NB4 (cell line): ENCODE results near the gene WDR12.

Source experiments
- MYC ChIP-seq: IDR thresholded peaks from 2 replicates; pipeline ENCODE4 v1.6.1; 2011; ENCODE audit warnings: low read depth, low read length
- POLR2A ChIP-seq: IDR thresholded peaks from 2 replicates; pipeline ENCODE4 v1.6.1; 2011; ENCODE audit warnings: mild to moderate bottlenecking; ENCODE audit not compliant: insufficient read length; ENCODE audit errors: extremely low read depth
- TF ChIP-seq, protein P1 (sequence below): IDR thresholded peaks from one replicate; pipeline ENCODE4 v1.5.1; 2012; ENCODE audit warnings: low read depth, low read length

DNA sequence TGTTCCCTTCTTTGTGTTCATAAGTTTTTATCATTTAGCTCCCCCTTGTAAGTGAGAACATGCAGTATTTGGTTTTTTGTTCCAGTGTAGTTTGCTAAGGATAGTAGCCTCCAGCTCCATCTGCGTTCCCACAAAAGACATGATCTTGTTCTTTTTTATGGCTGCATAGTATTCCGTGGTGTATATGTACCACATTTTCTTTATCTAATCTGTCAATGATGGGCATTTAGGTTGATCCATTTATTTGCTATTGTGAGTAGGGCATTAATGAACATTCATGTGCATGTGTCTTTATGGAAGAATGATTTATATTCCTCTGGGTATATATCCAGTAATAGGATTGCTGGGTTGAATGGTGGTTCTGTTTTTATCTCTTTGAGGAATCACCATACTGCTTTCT, 34.0 kb upstream of the WDR12 start:
- TF ChIP-seq, protein P1, sequence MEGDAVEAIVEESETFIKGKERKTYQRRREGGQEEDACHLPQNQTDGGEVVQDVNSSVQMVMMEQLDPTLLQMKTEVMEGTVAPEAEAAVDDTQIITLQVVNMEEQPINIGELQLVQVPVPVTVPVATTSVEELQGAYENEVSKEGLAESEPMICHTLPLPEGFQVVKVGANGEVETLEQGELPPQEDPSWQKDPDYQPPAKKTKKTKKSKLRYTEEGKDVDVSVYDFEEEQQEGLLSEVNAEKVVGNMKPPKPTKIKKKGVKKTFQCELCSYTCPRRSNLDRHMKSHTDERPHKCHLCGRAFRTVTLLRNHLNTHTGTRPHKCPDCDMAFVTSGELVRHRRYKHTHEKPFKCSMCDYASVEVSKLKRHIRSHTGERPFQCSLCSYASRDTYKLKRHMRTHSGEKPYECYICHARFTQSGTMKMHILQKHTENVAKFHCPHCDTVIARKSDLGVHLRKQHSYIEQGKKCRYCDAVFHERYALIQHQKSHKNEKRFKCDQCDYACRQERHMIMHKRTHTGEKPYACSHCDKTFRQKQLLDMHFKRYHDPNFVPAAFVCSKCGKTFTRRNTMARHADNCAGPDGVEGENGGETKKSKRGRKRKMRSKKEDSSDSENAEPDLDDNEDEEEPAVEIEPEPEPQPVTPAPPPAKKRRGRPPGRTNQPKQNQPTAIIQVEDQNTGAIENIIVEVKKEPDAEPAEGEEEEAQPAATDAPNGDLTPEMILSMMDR: no peak
- TF ChIP-seq POLR2A (no peak), MYC (no peak)
